Measurements from ENCODE around the gene HK1.
A peak's percentile ranks its signal among the peaks of the same experiment; 100 is the strongest.

Gene HK1

DNA sequence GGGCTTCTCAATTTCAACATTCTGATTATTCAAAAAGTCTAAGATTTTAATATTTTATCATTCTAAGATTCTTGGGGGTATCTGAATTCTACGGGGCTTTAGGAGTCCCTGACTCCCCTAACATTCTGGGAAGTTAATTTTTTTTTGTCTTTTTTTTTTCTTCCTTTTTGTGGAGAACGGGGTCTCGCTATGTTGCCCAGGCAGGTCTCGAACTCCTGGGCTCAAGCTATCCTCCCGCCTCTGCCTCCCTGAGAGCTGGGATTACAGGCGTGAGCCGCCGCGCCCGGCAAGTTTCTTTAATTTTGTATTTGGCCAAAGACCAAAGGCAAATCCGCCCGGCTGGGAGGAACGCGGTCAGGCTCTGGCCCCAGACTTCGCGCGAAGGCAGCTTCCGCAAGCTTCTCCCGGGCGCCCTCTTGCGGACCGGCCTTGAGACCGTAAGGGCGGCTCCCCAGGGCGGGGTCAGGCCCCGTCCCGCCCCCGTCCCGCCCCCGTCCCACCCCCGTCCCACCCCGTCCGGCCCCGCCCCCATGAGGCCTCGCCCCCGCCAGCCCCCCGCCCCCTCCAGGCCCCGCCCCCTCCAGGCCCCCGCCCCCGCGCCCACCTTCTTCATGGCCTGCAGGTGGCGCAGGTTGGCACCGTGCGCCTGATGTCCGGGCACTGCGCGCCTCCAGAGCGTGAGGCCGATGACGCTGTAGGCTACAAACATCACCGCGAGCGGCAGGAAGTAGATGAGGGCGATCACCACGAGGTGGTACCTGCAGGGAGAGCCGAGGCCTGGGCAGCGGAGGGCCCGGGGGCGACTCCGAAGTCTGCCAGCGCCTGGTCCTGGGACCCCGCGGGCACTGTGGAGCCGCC is 130.3 kb downstream of the HK1 start:
- peaks cover 49% of the 10 kb centered on the region for H3K4me1 ChIP-seq (ENCODE audit: control insufficient read depth, insufficient read depth, low read length)
- no peaks in the 10 kb centered on the region for H3K27me3 ChIP-seq (replicated peaks; ENCODE audit: control insufficient read depth, insufficient read depth, low read length)
- H3K4me3 ChIP-seq (ENCODE audit: low read length), result peak overlapping the region; percentile 75
- H3K9ac ChIP-seq (ENCODE audit: low read length), result peak overlapping the region; percentile 60
- DNase-seq (ENCODE audit: low read depth), result peak; percentile 98
- no peaks in the 10 kb centered on the region for H3K9me3 ChIP-seq (ENCODE audit: control insufficient read depth, low read length)
- no peaks in the 10 kb centered on the region for H3K36me3 ChIP-seq (ENCODE audit: control insufficient read depth, insufficient read depth, low read length, severe bottlenecking)

DNA sequence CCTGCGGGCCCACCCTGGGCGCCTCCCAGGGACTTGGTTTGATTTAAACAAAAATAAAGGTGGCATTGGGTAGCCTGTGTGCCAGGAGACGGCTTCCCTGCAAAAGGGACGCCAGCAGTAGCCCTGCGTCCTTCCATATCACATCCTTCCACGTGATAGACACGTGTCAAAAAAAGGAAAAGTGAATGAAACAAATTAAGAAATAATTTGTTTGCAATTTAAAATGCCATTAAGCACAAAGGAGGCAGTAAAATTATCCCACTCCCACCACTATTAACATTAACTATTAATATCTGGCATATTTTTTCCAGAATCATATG is 130.8 kb downstream of the HK1 start:
- Histone ChIP-seq H3K4me1 (ENCODE audit: control insufficient read depth, insufficient read depth, low read length) (peaks cover 43% of the 10 kb centered on the region), H3K9me3 (ENCODE audit: control insufficient read depth, low read length) (no peaks in the 10 kb centered on the region), H3K4me3 (ENCODE audit: low read length) (peak overlapping the region; percentile 75), H3K9ac (ENCODE audit: low read length) (peak overlapping the region; percentile 60), H3K27me3 (replicated peaks; ENCODE audit: control insufficient read depth, insufficient read depth, low read length) (no peaks in the 10 kb centered on the region), H3K36me3 (ENCODE audit: control insufficient read depth, insufficient read depth, low read length, severe bottlenecking) (no peaks in the 10 kb centered on the region)
- DNase-seq (ENCODE audit: low read depth), result no peak

DNA sequence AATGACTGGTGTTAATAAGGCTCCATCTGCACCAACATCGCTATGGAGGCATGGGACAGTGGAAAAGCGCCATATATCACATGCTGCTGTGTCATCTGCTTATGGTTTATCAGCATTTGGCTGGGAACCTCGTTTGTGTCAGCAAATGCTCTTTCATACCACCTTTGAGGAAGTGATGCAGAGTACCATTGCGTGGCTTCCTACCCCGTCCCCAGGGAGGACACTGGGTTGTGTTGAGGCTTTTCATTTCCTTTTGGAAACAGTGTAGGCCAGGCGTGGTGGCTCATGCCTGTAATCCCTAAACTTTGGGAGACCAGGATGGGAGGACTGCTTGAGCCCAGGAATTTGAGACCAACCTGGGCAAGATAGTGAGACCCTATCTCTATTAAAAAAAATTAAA is 131.7 kb downstream of the HK1 start:
- Histone ChIP-seq H3K36me3 (ENCODE audit: control insufficient read depth, insufficient read depth, low read length, severe bottlenecking) (no peaks in the 10 kb centered on the region), H3K9ac (ENCODE audit: low read length) (no peak overlapping the region), H3K4me3 (ENCODE audit: low read length) (no peak overlapping the region), H3K4me1 (ENCODE audit: control insufficient read depth, insufficient read depth, low read length) (peaks cover 35% of the 10 kb centered on the region), H3K27me3 (replicated peaks; ENCODE audit: control insufficient read depth, insufficient read depth, low read length) (peaks cover 4% of the 10 kb centered on the region), H3K9me3 (ENCODE audit: control insufficient read depth, low read length) (no peaks in the 10 kb centered on the region)
- no peak for DNase-seq (ENCODE audit: low read depth)

- peaks cover 8% of the 10 kb centered on the region for H3K27me3 ChIP-seq (replicated peaks; ENCODE audit: control insufficient read depth, insufficient read depth, low read length)
- peaks cover 29% of the 10 kb centered on the region for H3K4me1 ChIP-seq (ENCODE audit: control insufficient read depth, insufficient read depth, low read length)
- no peak overlapping the region for H3K9ac ChIP-seq (ENCODE audit: low read length)
- no peaks in the 10 kb centered on the region for H3K36me3 ChIP-seq (ENCODE audit: control insufficient read depth, insufficient read depth, low read length, severe bottlenecking)
- no peaks in the 10 kb centered on the region for H3K9me3 ChIP-seq (ENCODE audit: control insufficient read depth, low read length)
- no peak for DNase-seq (ENCODE audit: low read depth)
- H3K4me3 ChIP-seq (ENCODE audit: low read length), result no peak overlapping the region
Measured at GRCh38 chr10:69410487-69410886, 132.2 kb downstream of the HK1 start.

- Histone ChIP-seq H3K4me3 (ENCODE audit: low read length) (no peak overlapping the region), H3K27me3 (replicated peaks; ENCODE audit: control insufficient read depth, insufficient read depth, low read length) (peaks cover 18% of the 10 kb centered on the region), H3K9me3 (ENCODE audit: control insufficient read depth, low read length) (no peaks in the 10 kb centered on the region), H3K4me1 (ENCODE audit: control insufficient read depth, insufficient read depth, low read length) (peaks cover 21% of the 10 kb centered on the region), H3K36me3 (ENCODE audit: control insufficient read depth, insufficient read depth, low read length, severe bottlenecking) (no peaks in the 10 kb centered on the region), H3K9ac (ENCODE audit: low read length) (no peak overlapping the region)
- DNase-seq (ENCODE audit: low read depth), result no peak
Measured at GRCh38 chr10:69411476-69411875, 133.2 kb downstream of the HK1 start.

DNA sequence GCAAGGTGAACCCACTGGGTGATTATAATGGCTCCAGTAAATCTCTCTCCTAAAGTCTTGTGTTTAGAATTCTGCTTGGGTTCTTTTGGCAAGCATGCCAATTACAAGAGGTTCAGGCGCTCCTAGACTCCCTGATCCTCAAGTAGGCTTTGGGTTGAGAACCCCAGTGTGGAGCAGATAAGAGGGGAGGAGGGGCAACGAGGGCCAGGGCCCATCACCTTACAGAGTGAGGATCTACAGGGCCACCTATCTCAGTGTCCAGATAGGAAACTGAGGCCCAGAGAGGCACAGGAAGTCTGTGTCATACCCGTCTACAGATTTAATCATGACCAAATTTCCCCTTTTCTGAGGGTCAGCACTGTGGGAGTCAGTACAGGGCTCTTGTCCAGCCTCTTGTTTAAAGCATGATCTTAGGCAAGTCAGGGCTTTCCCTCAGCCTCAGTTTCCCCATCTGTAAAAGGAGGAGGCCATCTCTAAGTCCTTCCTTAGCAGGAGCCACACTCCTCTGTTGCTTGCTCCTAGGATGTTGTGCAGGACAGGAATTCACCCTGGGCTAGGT is 134.0 kb downstream of the HK1 start:
- Histone ChIP-seq H3K9me3 (ENCODE audit: control insufficient read depth, low read length) (no peaks in the 10 kb centered on the region), H3K4me3 (ENCODE audit: low read length) (no peak overlapping the region), H3K4me1 (ENCODE audit: control insufficient read depth, insufficient read depth, low read length) (peaks cover 12% of the 10 kb centered on the region), H3K36me3 (ENCODE audit: control insufficient read depth, insufficient read depth, low read length, severe bottlenecking) (no peaks in the 10 kb centered on the region), H3K9ac (ENCODE audit: low read length) (no peak overlapping the region), H3K27me3 (replicated peaks; ENCODE audit: control insufficient read depth, insufficient read depth, low read length) (peaks cover 22% of the 10 kb centered on the region)
- no peak for DNase-seq (ENCODE audit: low read depth)

GRCh38 chr10:69413221-69413865 is 135.0 kb downstream of the HK1 start:
- peak; percentile 93 for DNase-seq (ENCODE audit: low read depth)
- no peaks in the 10 kb centered on the region for H3K36me3 ChIP-seq (ENCODE audit: control insufficient read depth, insufficient read depth, low read length, severe bottlenecking)

DNA sequence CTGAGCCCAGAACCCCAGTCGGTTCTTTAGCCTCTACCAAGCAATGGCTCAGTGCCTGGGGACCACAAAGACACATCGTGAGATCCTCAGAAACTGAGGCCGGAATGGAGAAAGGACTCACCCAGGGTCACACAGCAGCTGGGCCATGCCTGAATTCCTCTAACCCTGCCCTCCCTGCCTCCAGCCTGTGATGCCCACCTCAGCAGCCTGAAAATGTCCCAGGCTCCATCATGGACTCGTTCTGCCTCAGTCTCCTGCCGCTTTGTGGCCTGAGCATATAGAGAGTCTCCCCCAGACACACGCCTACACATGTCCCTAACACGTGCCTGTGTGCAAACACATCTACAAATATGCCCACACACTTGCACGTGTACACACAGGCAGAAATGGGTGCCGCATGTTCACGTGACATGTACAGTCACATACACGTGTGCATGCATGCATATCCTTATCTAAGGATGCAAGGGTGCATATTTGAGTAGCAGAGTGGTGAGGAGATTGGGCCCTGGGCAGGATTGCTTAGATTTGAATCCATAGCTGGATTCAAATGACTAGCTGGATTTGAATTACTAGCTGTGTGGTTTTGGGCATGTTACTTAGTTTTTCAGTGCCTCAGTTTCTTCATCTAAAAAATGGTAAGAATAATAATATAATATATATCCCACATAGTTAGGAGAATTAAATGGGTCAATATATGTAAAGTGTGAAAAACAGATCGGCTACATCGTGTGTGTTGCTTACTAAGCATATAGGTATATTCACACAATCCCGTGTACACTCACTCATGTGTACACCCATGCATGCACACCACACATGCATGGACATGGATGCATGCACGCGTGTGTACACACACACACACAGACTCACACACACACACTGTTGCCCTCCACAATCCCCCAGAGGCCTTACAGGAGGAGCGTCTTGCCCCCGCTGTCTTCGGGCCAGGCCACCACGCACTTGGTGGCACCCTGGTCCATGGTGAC is 136.0 kb downstream of the HK1 start:
- Histone ChIP-seq H3K27me3 (replicated peaks; ENCODE audit: control insufficient read depth, insufficient read depth, low read length) (peaks cover 31% of the 10 kb centered on the region), H3K9me3 (ENCODE audit: control insufficient read depth, low read length) (no peaks in the 10 kb centered on the region), H3K36me3 (ENCODE audit: control insufficient read depth, insufficient read depth, low read length, severe bottlenecking) (no peaks in the 10 kb centered on the region), H3K4me1 (ENCODE audit: control insufficient read depth, insufficient read depth, low read length) (peaks cover under 1% of the 10 kb centered on the region), H3K4me3 (ENCODE audit: low read length) (no peak overlapping the region), H3K9ac (ENCODE audit: low read length) (no peak overlapping the region)
- no peak for DNase-seq (ENCODE audit: low read depth)

More at GRCh38 chr10:69413221-69413865, 135.0 kb downstream of the HK1 start:
- Histone ChIP-seq H3K4me1 (ENCODE audit: control insufficient read depth, insufficient read depth, low read length) (peaks cover 5% of the 10 kb centered on the region), H3K9me3 (ENCODE audit: control insufficient read depth, low read length) (no peaks in the 10 kb centered on the region), H3K27me3 (replicated peaks; ENCODE audit: control insufficient read depth, insufficient read depth, low read length) (peaks cover 31% of the 10 kb centered on the region), H3K9ac (ENCODE audit: low read length) (no peak overlapping the region), H3K4me3 (ENCODE audit: low read length) (no peak overlapping the region)

GRCh38 chr10:69415049-69415448 is 136.8 kb downstream of the HK1 start:
- Histone ChIP-seq H3K4me1 (ENCODE audit: control insufficient read depth, insufficient read depth, low read length) (no peaks in the 10 kb centered on the region), H3K36me3 (ENCODE audit: control insufficient read depth, insufficient read depth, low read length, severe bottlenecking) (no peaks in the 10 kb centered on the region), H3K9me3 (ENCODE audit: control insufficient read depth, low read length) (no peaks in the 10 kb centered on the region), H3K27me3 (replicated peaks; ENCODE audit: control insufficient read depth, insufficient read depth, low read length) (peaks cover 31% of the 10 kb centered on the region), H3K4me3 (ENCODE audit: low read length) (no peak overlapping the region), H3K9ac (ENCODE audit: low read length) (no peak overlapping the region)
- no peak for DNase-seq (ENCODE audit: low read depth)

GRCh38 chr10:69415951-69416350 is 137.7 kb downstream of the HK1 start:
- Histone ChIP-seq H3K4me1 (ENCODE audit: control insufficient read depth, insufficient read depth, low read length) (no peaks in the 10 kb centered on the region), H3K9ac (ENCODE audit: low read length) (no peak overlapping the region), H3K9me3 (ENCODE audit: control insufficient read depth, low read length) (no peaks in the 10 kb centered on the region), H3K36me3 (ENCODE audit: control insufficient read depth, insufficient read depth, low read length, severe bottlenecking) (no peaks in the 10 kb centered on the region), H3K27me3 (replicated peaks; ENCODE audit: control insufficient read depth, insufficient read depth, low read length) (peaks cover 31% of the 10 kb centered on the region), H3K4me3 (ENCODE audit: low read length) (no peak overlapping the region)
- DNase-seq (ENCODE audit: low read depth), result no peak

- no peaks in the 10 kb centered on the region for H3K9me3 ChIP-seq (ENCODE audit: control insufficient read depth, low read length)
- no peaks in the 10 kb centered on the region for H3K36me3 ChIP-seq (ENCODE audit: control insufficient read depth, insufficient read depth, low read length, severe bottlenecking)
- H3K4me1 ChIP-seq (ENCODE audit: control insufficient read depth, insufficient read depth, low read length), result no peaks in the 10 kb centered on the region
- DNase-seq (ENCODE audit: low read depth), result no peak
- H3K27me3 ChIP-seq (replicated peaks; ENCODE audit: control insufficient read depth, insufficient read depth, low read length), result peaks cover 32% of the 10 kb centered on the region
- no peak within 1 kb of the TSS for H3K9ac ChIP-seq (ENCODE audit: low read length)
- H3K4me3 ChIP-seq (ENCODE audit: low read length), result no peak within 1 kb of the TSS
Measured at GRCh38 chr10:69416695-69417094, 138.4 kb downstream of the HK1 start, which contains the start of gene TACR2. Gene TACR2 (minus strand): TSS chr10:69416918. CDS start chr10:69416323, 595 bp downstream.
